Stomach (tissue), 9 donors: ENCODE results near the gene GLIS2. TPM values are rescaled to one million over a fixed set of nuclear protein-coding genes. Genes with fewer than 3 reads are reported as not detected.

ENCODE experiments used
- DNase-seq, 2 donors: peaks; one replicate each; pipeline versions ENCODE4 v3.0.0 to v3.0.0-alpha.2; 2013 to 2019
- H3K27ac ChIP-seq, 5 donors: fragments of 200-600 bp in 4 of 5; sonication (generic) in 4 of 5; one replicate each; pipeline ENCODE4 v1.5.1; 2013 to 2019; ENCODE audit warnings: mild to moderate bottlenecking in 1 of 5, moderate library complexity in 1 of 5
- H3K27me3 ChIP-seq, 3 donors: fragments of 200-600 bp; sonication (generic); one replicate each; pipeline ENCODE4 v1.5.1; 2017 to 2019; ENCODE audit warnings: mixed run types in 1 of 3
- H3K36me3 ChIP-seq, 4 donors: fragments of 200-600 bp; sonication (generic); 1 replicate in 3 of 4; 2 replicates in 1 of 4; pipeline ENCODE4 v1.5.1; 2016 to 2019
- H3K4me1 ChIP-seq, 4 donors: fragments of 200-600 bp; sonication (generic); one replicate each; pipeline ENCODE4 v1.5.1; 2016 to 2019
- H3K4me3 ChIP-seq, 4 donors: fragments of 200-600 bp; sonication (generic) in 3 of 4; one replicate each; pipeline ENCODE4 v1.5.1; 2016 to 2019; ENCODE audit warnings: mild to moderate bottlenecking in 1 of 4
- H3K9me3 ChIP-seq, 4 donors: fragments of 200-600 bp; sonication (generic); one replicate each; pipeline ENCODE4 v1.5.1; 2016 to 2019
- EP300 ChIP-seq: sonication (generic); formaldehyde crosslinking; IDR thresholded peaks from one replicate; pipeline ENCODE4 v1.6.1; 2017; ENCODE audit warnings: antibody characterized with exemption
- POLR2A ChIP-seq, 4 donors: fragments of 450-650 bp; IDR thresholded peaks; one replicate each; pipeline ENCODE4 v1.6.1; 2016; ENCODE audit warnings: antibody characterized with exemption in 4 of 4, control low read depth in 2 of 4, mild to moderate bottlenecking in 1 of 4, moderate library complexity in 1 of 4
- POLR2AphosphoS5 ChIP-seq, 3 donors: sonication (generic); formaldehyde crosslinking; IDR thresholded peaks; one replicate each; pipeline ENCODE4 v1.6.1; 2016; ENCODE audit warnings: antibody characterized with exemption in 3 of 3
- WGBS, 5 donors: extraction: QIAGEN DNeasy Blood & Tissue Kit in 3 of 5; methylation state at CpG; one replicate each; pipeline versions ENCODE4 v1.1.5 to v1.1.7; 2013 to 2018; 5-methylcytosine and 5-hydroxymethylcytosine counted together
- intact Hi-C: fragments of 100-400 bp; cut with DNase I; formaldehyde crosslinking; loops from one replicate; pipeline ENCODE4 v1.15.1; 2023; ENCODE audit warnings: low total_unique reads
- polyA plus RNA-seq, 3 donors: library from polyadenylated mRNA; stranded (reverse); fragments of 200-250 nt; gene quantifications; one replicate each; pipeline ENCODE4 v1.2.3, GENCODE V29; 2013
- total RNA-seq, 5 donors: library from RNA; depleted of rRNA; stranded (reverse); fragments of >200 nt; gene quantifications; one replicate each; pipeline versions ENCODE4 v1.1.0 to v1.2.3, GENCODE V29; 2014 to 2016
- TF ChIP-seq, protein P1 (sequence below), 7 experiments: fragments of 450-650 bp in 4 of 7; fragments of 200-600 bp in 3 of 7; sonication (generic) in 3 of 7; IDR thresholded peaks; one replicate each; pipeline ENCODE4 v1.5.1; 2016 to 2019; ENCODE audit warnings: antibody characterized with exemption in 7 of 7, control low read depth in 2 of 7, mild to moderate bottlenecking in 1 of 7
- donor health status: healthy with polysubstance abuse.
- donor health status: Bipolar disorder and iron deficiency.
- donor health status: healthy.

Gene GLIS2
- total and polyA plus RNA-seq, 8 donors = 3.2 to 21.0 (median 5.2) TPM

DNA sequence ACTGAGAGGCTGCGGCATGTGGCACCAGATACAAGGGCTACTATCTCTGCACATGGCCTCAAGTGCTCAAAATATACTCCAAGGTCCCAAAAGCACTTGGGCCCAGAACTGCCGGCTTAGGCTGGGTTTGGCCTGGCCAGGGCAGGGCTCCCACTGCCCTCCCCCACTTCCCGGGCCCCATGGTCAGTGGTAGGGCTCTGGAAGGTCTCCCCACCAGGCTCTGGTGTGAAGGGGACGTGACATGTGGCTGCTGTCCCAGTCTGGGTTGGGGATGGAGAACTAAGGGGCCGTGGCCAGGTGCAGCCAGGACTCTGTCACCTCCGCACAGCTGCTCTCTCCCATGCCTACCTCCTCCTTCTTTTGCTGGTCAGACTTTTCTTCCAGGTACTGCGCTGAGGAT, 41.0 kb downstream of the GLIS2 start:
- no peak overlapping the region for H3K27ac ChIP-seq
- no peak for DNase-seq
- H3K4me1 ChIP-seq = peaks cover 0 to 9% (median 3%) of the 10 kb centered on the region in 4 donors
- H3K9me3 ChIP-seq = no peaks in the 10 kb centered on the region
- no peaks in the 10 kb centered on the region for H3K27me3 ChIP-seq
- H3K4me3 ChIP-seq = no peak overlapping the region
- 95 to 97% (median 96%) methylated on average over 6 to 7 of the region's 7 CpGs for WGBS, 5 donors
- intact Hi-C loops = loop anchor here (5.0 kb wide), 1 partner anchor 45 kb away; no protein-coding TSS in a partner anchor
- TF ChIP-seq, protein P1, sequence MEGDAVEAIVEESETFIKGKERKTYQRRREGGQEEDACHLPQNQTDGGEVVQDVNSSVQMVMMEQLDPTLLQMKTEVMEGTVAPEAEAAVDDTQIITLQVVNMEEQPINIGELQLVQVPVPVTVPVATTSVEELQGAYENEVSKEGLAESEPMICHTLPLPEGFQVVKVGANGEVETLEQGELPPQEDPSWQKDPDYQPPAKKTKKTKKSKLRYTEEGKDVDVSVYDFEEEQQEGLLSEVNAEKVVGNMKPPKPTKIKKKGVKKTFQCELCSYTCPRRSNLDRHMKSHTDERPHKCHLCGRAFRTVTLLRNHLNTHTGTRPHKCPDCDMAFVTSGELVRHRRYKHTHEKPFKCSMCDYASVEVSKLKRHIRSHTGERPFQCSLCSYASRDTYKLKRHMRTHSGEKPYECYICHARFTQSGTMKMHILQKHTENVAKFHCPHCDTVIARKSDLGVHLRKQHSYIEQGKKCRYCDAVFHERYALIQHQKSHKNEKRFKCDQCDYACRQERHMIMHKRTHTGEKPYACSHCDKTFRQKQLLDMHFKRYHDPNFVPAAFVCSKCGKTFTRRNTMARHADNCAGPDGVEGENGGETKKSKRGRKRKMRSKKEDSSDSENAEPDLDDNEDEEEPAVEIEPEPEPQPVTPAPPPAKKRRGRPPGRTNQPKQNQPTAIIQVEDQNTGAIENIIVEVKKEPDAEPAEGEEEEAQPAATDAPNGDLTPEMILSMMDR (IDR thresholded peaks at IDR 0.05) = no peak
- TF ChIP-seq POLR2AphosphoS5 (IDR thresholded peaks at IDR 0.05) = no peak
- TF ChIP-seq POLR2A (IDR thresholded peaks at IDR 0.05) = no peak
- no peak for TF ChIP-seq EP300
- H3K36me3 ChIP-seq = peaks cover 10 to 73% (median 61%) of the 10 kb centered on the region in 4 donors

DNA sequence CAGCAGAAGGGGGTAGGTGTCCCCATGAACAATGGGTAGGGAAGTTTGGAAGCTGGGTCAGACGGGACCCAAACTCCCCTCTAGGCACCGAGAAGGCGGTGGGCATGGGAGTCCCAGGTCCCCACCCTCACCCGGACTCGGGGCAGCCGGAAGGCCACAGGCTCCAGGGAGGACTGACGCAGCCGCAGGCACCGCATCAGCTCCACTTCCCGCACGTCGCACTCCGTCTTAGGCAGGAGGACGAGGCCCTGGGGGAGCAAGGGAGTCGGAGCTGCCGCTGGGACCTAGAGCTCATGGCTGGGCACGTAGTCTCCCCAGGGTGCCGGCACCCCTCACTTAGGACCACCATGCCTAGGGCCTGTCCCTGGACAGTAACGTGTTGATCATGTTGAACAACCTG, 42.4 kb downstream of the GLIS2 start:
- intact Hi-C loops = loop anchor here (5.0 kb wide), 1 partner anchor 44 kb away; no protein-coding TSS in a partner anchor
- WGBS, 5 donors = 67 to 96% (median 95%) methylated on average over 1 to 19 of the region's 19 CpGs
- TF ChIP-seq, protein P1 (IDR thresholded peaks at IDR 0.05) = no peak
- no peak for TF ChIP-seq POLR2AphosphoS5 (IDR thresholded peaks at IDR 0.05)
- TF ChIP-seq EP300 = no peak
- no peak for TF ChIP-seq POLR2A (IDR thresholded peaks at IDR 0.05)
- peaks cover 22 to 87% (median 75%) of the 10 kb centered on the region in 4 donors for H3K36me3 ChIP-seq
- no peaks in the 10 kb centered on the region for H3K9me3 ChIP-seq
- H3K27ac ChIP-seq = no peak overlapping the region
- H3K4me3 ChIP-seq = no peak overlapping the region
- H3K4me1 ChIP-seq = peaks cover 0 to 7% (median 3%) of the 10 kb centered on the region in 4 donors
- DNase-seq = no peak
- H3K27me3 ChIP-seq = no peaks in the 10 kb centered on the region

DNA sequence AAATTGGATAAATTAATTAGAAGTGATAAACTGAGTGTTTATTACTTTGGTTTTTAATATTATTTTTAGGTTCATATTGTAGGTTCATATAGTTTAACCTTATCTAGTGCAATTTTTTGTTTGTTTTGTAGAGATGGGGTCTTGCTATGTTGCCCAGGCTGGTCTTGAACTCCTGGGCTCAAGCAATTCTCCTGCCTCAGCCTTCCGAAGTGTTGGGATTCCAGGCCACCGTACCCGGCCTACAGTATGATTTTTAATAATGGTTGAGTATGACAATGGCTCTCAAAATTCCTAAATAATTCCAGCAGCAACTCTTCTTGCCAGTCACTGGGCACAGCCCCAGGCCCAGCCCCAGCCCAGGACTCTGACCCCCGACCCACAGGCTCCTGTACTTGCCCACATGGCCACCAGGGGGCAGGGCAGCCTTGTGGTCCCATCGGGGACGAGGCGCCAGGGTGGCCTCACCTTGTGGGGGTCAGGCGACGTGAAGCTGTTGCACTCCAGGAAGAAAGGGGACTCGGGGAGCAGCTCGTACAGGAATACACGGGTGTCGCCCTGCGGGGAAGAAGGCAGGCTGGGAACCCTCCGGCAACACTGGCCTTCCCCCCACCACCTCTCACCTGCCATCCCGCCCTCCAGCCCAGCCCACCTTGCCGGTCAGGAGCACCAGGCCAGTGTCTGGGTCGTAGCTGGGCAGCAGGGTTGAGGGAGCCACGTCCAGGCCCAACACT, 43.1 kb downstream of the GLIS2 start:
- intact Hi-C loops = loop anchor here (5.0 kb wide), 1 partner anchor 43 kb away; no protein-coding TSS in a partner anchor
- H3K4me3 ChIP-seq = no peak overlapping the region
- H3K4me1 ChIP-seq = peaks cover 0 to 7% (median 3%) of the 10 kb centered on the region in 4 donors
- peaks cover 29 to 95% (median 81%) of the 10 kb centered on the region in 4 donors for H3K36me3 ChIP-seq
- TF ChIP-seq POLR2AphosphoS5 (IDR thresholded peaks at IDR 0.05) (peak in 1 of 3 donors; percentile 54), POLR2A (IDR thresholded peaks at IDR 0.05) (no peak)
- TF ChIP-seq, protein P1 (IDR thresholded peaks at IDR 0.05) = peak in 6 of 7 experiments; percentile 82 to 99 (median 97)
- H3K27ac ChIP-seq = no peak overlapping the region
- no peaks in the 10 kb centered on the region for H3K27me3 ChIP-seq
- H3K9me3 ChIP-seq = no peaks in the 10 kb centered on the region
- peak; percentile 76 to 82 for DNase-seq
- WGBS, 5 donors = 35 to 56% (median 38%) methylated on average over 12 to 19 of the region's 19 CpGs

DNA sequence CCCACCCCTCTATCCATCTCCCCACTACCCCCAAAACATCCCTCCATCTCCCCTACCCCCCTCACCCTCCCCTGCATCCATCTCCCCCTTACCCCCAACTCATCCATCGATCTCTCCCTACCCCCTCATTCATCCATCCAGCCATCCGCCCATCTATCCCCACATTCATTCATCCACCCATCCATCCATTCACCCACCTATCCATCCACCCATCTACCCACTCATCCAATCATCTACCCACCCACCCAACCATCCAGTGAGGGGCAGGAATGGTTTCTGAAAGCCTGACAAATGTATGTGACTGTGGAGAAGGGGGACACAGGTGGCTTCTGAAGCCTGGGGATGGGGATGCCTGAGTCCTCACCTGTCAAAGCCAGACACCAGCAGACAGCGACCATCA, 44.0 kb downstream of the GLIS2 start:
- 94 to 100% (median 96%) methylated on average over 3 of the region's 3 CpGs for WGBS, 5 donors
- H3K4me3 ChIP-seq = no peak overlapping the region
- no peak overlapping the region for H3K27ac ChIP-seq
- peaks cover 30 to 96% (median 81%) of the 10 kb centered on the region in 4 donors for H3K36me3 ChIP-seq
- TF ChIP-seq POLR2AphosphoS5 (IDR thresholded peaks at IDR 0.05) = no peak
- TF ChIP-seq POLR2A (IDR thresholded peaks at IDR 0.05) = no peak
- no peak for TF ChIP-seq EP300
- TF ChIP-seq, protein P1 (IDR thresholded peaks at IDR 0.05) = no peak
- H3K27me3 ChIP-seq = no peaks in the 10 kb centered on the region
- peaks cover 0 to 7% (median 3%) of the 10 kb centered on the region in 4 donors for H3K4me1 ChIP-seq
- intact Hi-C loops = loop anchor here (5.0 kb wide), 1 partner anchor 42 kb away; no protein-coding TSS in a partner anchor
- no peaks in the 10 kb centered on the region for H3K9me3 ChIP-seq
- no peak for DNase-seq
